ENCODE results near the gene PHF2. TPM values are rescaled to one million over a fixed set of nuclear protein-coding genes. Genes with fewer than 3 reads are reported as not detected.

PHF2 gene
- total and polyA plus RNA-seq, 2 of the 8 experiments (the other 6 are each of a cell fraction or from before 2014, with no cell fraction given): 3.4 to 9.4 TPM

GRCh38 chr9:93654351-93654961, 78.1 kb downstream of the PHF2 start (continued):
- TF ChIP-seq RXRA (IDR thresholded peaks at IDR 0.05; ENCODE audit: insufficient read depth, low read depth, low read length): no peak
- no peak for TF ChIP-seq SIRT6 (IDR thresholded peaks at IDR 0.05; ENCODE audit: low read length)
- TF ChIP-seq BCL11A (IDR thresholded peaks at IDR 0.05; ENCODE audit: low read depth in 2 of 2, low read length in 2 of 2): no peak
- no peak for TF ChIP-seq PHF8 (conservative IDR thresholded peaks at IDR 0.05; ENCODE audit: low read depth, low read length)
- TF ChIP-seq JUND (IDR thresholded peaks at IDR 0.05; ENCODE audit: low read length): no peak

Data from H1 (cell line).